GM12865 (cell line): ENCODE measurements around the gene CLIC2.
"Not testable (repeated sequence)": the region's sequence is repeated elsewhere in the genome, so short reads cannot be mapped to it uniquely, and the experiment has no call there.

Experiments used
- DNase-seq: peaks from one replicate; pipeline ENCODE4 v3.0.0; 2010; ENCODE audit warnings: low read depth
- H3K4me3 ChIP-seq: 2 replicates; pipeline ENCODE4 v1.5.1; 2011; ENCODE audit warnings: mild to moderate bottlenecking, low read depth, low read length, control low read depth
- TF ChIP-seq, protein P1 (sequence below): IDR thresholded peaks from 2 replicates; pipeline ENCODE4 v1.5.1; 2011; ENCODE audit warnings: low read length, control low read depth, low read depth, inconsistent platforms; ENCODE audit not compliant: insufficient read depth; ENCODE audit errors: missing control alignments

The CLIC2 gene

DNA sequence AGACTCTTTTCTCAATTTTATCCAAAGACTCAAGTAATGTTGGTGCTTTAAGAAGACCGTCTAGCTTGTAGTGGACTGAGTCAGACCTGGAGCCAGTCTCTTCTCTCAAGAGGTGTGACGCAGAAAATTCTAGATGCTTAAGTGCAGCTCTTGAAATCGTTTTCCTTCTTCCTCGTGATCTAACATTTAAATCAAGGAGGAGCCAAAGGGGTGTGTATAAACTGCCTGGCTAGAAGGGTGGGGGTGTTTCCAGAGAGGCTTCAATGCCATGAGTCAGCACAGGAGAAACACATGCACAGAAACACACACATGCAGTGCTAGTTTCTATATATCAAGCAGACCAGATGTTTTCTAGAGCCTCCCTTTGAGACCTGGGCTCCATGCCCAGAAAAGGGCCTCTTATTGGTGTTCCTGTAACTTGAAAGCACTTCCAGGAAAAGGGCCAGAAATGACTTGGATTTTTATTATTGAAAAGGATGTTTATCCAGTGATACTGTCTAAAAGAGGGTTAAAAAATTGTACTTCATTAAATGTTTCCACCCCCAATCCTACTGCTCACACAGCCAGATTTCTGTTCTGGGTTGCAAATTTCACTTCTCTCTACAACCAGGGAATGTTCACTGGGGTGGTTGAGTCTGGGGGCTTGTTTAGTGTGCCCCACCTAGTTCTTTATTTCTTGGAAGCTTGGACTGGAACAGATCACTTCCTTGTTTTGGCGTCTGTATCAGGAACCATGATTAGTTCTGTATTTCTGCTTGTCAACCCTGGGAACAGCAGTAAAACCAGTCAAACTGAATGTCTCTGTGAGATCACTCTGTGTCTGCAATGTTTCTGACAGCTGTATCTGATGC is at the start of gene CLIC2:
Gene CLIC2 (minus strand): TSS at position 129 of the 851 bp plus-strand sequence. CDS start 187 bp downstream, outside the sequence.
- H3K4me3 ChIP-seq = peak within 1 kb of the TSS; percentile 32
- DNase-seq = peak; percentile 57
- TF ChIP-seq, protein P1, sequence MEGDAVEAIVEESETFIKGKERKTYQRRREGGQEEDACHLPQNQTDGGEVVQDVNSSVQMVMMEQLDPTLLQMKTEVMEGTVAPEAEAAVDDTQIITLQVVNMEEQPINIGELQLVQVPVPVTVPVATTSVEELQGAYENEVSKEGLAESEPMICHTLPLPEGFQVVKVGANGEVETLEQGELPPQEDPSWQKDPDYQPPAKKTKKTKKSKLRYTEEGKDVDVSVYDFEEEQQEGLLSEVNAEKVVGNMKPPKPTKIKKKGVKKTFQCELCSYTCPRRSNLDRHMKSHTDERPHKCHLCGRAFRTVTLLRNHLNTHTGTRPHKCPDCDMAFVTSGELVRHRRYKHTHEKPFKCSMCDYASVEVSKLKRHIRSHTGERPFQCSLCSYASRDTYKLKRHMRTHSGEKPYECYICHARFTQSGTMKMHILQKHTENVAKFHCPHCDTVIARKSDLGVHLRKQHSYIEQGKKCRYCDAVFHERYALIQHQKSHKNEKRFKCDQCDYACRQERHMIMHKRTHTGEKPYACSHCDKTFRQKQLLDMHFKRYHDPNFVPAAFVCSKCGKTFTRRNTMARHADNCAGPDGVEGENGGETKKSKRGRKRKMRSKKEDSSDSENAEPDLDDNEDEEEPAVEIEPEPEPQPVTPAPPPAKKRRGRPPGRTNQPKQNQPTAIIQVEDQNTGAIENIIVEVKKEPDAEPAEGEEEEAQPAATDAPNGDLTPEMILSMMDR = no peak

DNA sequence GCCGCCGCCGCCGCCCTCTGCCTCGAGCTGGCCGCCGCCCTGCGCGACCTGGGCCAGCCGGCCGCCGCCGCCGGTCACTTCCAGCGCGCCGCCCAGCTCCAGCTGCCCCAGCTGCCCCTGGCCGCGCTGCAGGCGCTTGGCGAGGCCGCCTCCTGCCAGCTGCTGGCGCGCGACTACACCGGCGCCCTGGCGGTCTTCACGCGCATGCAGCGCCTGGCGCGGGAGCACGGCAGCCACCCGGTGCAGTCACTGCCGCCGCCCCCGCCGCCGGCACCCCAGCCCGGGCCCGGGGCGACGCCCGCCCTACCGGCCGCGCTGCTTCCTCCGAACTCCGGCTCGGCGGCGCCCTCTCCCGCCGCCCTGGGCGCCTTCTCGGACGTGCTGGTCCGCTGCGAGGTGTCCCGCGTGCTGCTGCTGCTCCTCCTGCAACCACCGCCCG is 48.1 kb upstream of the CLIC2 start:
- DNase-seq, H3K4me3 ChIP-seq: not testable (repeated sequence)

DNA sequence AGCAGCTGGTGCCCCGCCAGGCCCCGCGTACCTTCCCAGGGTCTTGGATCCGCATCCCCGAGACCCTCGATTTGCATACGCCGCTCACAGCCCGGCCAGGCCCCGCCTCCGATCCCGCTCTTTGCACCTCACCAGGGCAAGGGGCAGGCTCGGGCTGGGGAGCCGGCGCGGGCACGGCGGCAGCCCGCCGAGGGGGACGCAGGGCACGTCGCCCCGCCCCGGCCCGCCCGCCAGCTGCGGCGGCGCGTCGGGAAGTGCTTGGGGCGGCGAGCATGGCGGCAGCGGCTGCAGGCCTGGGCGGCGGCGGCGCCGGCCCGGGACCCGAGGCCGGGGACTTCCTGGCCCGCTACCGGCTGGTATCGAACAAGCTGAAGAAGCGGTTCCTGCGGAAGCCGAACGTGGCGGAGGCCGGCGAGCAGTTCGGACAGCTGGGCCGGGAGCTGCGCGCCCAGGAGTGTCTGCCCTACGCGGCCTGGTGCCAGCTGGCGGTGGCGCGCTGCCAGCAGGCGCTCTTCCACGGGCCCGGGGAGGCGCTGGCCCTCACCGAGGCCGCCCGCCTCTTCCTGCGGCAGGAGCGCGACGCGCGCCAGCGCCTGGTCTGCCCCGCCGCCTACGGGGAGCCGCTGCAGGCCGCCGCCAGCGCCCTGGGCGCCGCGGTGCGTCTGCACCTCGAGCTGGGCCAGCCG is 47.6 kb upstream of the CLIC2 start, which contains the start of gene F8A2:
Gene F8A2 (plus strand): TSS at position 253 of the 686 bp plus-strand sequence. CDS start 20 bp downstream, at position 273.
- DNase-seq, H3K4me3 ChIP-seq: not testable (repeated sequence)

DNA sequence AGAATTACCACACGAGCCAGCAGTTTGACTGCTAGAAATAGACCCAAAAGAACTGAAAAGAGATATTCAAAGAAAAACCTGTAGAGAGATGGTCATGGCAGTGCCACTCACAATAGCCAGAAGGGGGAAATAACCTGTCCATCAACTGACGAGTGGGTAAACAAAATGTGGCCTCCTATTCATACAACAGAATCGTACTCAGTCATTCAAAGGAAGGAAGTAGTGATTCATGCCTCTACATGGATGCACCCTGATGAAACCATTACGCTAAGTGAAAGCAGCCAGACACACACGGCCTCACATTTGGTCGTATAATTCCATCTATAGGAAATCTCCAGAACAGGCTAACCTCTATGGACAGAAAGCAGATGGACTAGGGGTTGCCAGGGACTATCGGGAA is 45.4 kb upstream of the CLIC2 start:
- not testable (repeated sequence) for H3K4me3 ChIP-seq, DNase-seq

DNA sequence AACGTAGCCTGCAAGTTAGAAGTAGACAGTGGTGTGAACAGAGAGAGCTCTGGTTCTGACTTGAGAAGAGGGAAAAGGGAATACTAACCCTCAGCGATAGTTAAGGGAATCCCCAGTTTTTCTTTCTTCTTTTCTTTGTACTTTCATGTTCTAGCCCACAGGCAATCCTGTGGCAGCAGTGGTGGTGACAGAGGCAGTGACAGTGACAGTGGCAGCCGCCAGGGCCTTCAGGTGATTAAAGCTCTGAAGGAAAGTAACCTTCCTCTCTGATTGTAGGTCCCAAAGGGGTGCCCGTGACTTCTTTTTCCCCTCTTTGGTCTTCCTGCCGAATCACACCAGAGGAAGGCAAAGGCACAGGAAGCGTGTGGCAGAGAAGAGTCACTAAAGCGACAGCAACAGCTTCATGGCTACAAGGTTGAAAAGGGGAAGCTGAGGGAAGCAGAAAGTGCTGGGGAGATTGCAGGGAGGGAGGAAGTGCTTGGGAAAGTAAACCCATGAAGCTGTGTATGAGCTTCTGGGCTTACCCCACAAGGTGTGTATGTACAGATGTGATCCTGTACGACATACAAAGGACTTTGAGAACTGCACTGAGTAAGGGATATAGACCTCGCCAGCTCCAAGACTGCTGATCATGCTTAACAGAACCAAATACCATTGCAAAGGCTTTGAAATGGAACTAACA is 39.5 kb upstream of the CLIC2 start:
- not testable (repeated sequence) for H3K4me3 ChIP-seq, DNase-seq

DNA sequence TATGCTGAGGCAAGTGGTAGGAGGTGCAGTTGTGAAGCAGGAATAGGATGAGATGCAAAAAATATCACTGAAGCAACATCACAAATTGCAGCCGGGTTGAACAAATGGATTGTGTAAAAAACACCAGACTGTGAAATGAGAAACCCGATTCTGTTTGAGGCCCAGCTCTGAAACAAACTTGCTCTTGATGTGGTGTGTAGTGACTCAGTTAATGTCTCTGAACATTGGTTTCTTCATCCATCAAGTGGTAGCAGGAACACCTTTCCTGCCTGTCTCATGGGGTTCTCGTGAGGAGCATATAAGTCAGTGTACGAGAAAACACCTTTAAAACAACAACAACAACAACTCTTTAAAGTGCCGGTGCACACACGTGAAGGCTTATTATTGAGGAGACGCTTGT is 29.3 kb upstream of the CLIC2 start:
- H3K4me3 ChIP-seq, DNase-seq: not testable (repeated sequence)

DNA sequence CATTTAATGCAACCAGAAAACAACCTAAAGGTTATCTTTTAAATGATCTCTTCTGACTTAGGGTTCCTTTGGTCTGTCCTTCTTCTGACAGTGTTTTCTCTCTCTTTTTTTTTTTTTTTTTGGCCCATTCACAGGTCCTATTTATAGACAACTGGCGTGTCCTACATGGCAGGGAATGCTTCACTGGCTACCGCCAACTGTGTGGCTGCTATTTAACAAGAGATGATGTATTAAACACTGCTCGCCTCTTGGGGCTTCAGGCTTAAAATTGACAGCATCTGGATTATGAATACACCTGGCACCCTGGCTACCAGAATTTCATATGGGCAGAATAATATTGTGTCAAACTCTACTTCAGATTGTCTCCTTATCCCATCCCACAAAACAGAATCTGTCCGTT is 15.0 kb upstream of the CLIC2 start:
- DNase-seq = not testable (repeated sequence)

DNA sequence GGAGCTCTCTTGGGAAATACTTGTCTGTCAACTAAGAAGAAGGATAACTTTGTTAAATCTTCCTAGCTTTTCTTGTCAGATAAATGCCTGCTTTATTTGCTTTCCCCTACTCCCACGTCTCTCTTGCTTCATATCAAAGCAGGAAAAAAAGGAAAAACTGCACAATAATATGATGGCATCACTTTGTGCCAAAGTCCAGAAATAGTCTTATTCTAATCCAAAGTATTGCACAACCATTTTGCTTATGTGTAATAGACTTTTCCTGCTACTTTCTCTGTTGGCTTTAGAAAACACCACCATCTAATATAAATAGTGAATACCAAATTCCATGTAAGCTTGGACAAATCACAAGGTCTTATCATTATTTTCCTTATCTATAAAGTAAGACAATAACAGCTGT is 11.3 kb upstream of the CLIC2 start:
- H3K4me3 ChIP-seq, DNase-seq: not testable (repeated sequence)

More for the DNA sequence above, 15.0 kb upstream of the CLIC2 start:
- not testable (repeated sequence) for H3K4me3 ChIP-seq

DNA sequence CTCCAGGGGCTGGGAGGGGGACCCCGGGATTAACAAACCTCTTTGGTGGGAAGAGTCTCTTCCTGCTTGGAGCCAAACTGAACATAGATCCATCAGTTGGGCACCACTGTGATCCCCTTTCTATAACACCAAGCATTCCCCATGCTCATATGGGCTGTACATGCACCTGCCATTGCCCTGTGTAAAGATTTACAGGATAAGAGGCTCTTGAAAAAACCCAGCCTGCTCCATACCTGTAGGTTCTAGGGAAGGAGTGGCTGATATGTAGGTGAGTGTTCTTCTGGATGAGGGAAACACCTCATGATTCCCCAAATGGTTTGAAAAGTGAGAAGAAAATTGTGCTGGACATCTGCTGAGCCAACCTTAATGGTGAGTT is 911 bp upstream of the CLIC2 start:
- H3K4me3 ChIP-seq, DNase-seq: not testable (repeated sequence)

DNA sequence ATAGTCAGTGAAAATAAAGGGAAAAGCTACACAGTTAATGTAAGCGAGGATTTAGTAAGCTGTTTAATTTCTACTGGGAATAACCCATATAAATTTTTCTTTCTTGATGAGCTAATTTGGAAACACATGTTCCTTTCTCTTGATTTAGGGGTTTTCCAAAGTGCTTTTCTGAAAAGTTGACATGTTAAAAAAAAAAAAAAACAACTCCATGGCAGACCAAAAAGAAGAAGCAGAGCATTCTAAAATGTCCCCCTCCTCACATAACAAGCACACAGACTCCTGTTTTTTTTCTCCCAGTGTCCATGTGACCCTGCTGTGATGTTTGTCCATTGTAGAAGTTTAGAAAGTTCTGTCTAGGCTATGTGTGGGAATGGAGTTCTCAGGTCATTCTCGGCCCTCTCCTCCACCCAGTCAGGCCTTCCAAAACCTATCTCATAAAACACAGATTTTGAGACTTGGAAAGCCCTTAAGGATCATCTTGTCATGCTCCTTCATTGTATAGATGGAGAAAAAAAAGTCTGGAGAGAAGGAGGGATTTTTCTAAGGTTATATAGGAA is 792 bp downstream of the CLIC2 start:
- peak overlapping the region; percentile 32 for H3K4me3 ChIP-seq
- DNase-seq = no peak
- TF ChIP-seq, protein P1 = no peak

DNA sequence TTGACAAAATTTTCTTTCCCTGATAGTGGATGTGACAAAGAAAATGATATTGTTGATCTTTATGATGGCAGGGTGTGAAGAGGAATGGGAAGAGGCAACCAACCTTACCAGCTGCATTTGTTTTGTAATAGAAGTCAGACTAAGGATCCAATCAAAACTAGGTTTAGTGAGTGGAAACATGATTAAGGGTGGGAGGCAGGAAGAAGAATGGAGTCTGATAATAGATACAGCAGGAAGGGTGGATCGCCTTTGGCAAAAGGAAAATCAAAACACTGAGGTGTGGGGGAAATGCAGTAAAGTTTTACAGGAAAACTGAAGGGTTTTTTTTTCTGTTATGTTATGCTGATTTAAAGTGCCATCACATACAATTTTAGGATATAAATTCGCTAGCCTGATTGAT is 3.4 kb downstream of the CLIC2 start:
- H3K4me3 ChIP-seq = no peak overlapping the region
- TF ChIP-seq, protein P1 = no peak
- no peak for DNase-seq
